GM12864 (cell line): Measurements from ENCODE around the gene AQP1.

Experiments used
- DNase-seq: peaks from one replicate; pipeline ENCODE4 v3.0.0-alpha.2; 2011; ENCODE audit warnings: low read depth
- H3K4me3 ChIP-seq: 2 replicates; pipeline ENCODE4 v1.5.1; 2011; ENCODE audit warnings: mild to moderate bottlenecking, low read depth, low read length, control low read depth
- CTCF ChIP-seq: IDR thresholded peaks from 2 replicates; pipeline ENCODE4 v1.5.1; 2011; ENCODE audit warnings: low read depth, mild to moderate bottlenecking, moderate library complexity, low read length, control low read depth, inconsistent platforms; ENCODE audit errors: missing control alignments

AQP1 gene

GRCh38 chr7:30914596-30914995, 2.9 kb downstream of the AQP1 start:
- no peak for TF ChIP-seq CTCF
- no peak overlapping the region for H3K4me3 ChIP-seq
- DNase-seq, result no peak

DNA sequence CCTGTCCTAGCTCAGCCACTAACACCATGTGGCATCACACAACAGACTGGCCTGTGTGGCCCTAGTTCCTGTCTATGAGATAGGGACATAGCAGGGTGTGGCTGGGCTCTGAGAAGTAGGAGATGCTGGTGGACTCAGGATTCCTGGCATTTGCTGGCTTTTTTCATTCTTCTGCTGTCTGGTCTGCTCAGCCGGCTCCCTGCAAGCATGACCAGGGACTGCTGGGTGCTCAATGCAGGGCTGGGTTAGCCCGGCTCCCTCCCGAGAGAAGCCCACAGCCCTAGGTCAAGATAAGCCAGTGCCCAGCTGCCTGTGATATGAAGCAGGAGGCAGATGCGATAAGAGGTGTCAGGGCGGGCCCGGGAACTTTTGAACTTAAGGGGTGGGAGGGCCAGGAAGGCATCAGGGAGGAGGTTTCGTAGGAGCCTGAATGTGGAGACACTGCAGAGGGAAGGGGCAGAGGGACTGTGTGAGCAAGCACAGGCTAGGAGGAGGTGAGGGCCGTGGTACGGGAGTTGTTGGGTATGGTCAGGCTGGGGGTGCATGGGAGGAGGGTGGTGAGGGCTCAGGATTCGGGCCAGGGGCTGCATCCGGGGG, 3.5 kb downstream of the AQP1 start:
- no peak for DNase-seq
- no peak overlapping the region for H3K4me3 ChIP-seq
- TF ChIP-seq CTCF, result no peak

GRCh38 chr7:30915751-30916150, 4.1 kb downstream of the AQP1 start:
- no peak for DNase-seq
- H3K4me3 ChIP-seq, result no peak overlapping the region
- no peak for TF ChIP-seq CTCF

DNA sequence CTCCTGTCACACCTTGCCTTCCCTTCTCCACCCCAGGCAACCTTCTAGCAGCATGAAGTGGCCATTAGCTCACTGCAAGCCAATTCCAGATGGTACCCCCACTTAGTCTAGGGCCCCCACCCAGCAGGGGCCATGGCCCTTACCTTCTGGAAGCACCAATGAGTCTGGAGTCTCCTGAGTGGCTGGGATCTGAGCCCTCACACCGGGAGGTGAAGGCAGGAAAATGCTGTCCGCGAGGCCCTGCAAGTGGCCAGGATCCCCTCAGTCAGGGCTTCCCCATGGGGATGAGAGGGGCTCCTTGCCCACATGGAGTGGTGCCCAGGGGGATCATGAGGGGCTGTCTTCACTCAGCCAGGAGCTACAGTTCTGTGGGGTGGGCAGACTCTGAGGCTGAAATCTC, 4.6 kb downstream of the AQP1 start:
- H3K4me3 ChIP-seq, result no peak overlapping the region
- no peak for TF ChIP-seq CTCF
- DNase-seq, result no peak

DNA sequence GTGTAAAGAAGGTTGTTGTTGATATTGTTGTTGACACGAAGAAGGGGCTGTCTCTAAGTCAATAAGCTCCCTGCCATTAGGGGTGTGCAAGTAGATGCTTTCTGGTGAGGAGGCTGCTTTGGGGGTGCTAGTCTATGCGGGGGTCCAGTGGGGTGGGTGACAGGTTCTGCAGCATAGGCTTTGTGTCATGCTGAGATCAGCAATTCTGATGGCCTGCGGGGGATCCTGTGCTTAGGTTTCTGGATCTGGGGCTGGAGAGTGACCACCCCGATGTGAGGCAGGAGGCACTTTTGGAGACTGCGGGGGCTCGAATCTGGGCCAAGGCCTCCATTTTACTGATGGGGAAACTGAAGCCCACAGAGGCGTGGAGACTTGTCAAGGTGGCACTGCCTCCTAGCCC, 5.1 kb downstream of the AQP1 start:
- TF ChIP-seq CTCF, result no peak
- H3K4me3 ChIP-seq, result no peak overlapping the region
- no peak for DNase-seq

DNA sequence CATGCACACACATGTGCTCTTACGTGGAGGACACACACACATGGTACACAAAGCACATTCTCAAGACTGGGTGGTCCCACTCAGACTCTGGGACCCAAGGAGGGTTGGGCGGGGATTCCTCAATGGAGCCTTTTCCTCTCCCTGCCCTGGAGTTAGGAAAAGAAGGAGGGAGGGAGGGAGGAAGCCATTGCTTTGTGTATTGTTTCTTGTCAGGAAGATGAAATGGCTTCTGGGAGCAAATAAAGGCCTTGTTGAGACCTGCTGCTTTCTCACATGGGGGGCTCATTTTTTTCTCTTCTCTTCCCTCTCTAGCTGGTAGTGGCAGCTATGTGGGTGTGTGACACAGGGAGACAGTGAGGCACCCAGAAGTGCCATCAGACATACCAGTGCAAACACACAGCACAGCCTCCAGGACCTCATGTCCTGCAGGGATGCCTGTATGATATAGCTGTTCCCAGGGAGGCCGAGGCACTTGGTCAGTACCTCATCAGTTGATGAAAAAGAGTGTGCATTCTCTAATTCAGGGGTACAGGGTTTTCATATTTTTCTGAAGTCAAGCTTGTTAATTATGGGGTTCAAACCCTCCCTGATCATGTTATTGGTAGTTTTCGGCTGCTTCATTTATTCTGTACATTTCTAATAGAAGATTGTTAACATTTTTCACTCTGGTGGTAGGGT, 5.7 kb downstream of the AQP1 start:
- no peak for TF ChIP-seq CTCF
- no peak for DNase-seq
- H3K4me3 ChIP-seq, result no peak overlapping the region

DNA sequence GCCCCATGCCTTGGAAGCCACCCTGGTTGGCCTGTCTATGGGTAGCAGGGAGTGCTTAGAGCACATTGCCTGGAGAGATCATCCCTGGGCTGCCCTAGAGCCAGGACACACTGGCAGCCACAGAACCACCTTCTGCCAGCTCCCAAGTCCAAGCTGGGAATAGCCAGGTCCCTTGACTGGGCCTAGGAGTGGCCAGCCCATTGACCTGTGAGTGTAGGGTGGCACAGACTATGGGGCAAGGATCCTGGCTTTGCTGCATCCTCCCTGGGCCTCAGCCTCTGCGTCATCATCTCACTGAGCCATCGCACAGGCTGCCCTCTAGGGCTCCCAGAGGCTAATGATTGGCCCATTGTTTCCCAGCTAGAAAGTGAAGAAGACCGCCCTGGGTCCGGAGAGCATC, 7.0 kb downstream of the AQP1 start:
- no peak overlapping the region for H3K4me3 ChIP-seq
- no peak for TF ChIP-seq CTCF
- DNase-seq, result no peak
